ENCODE data around the gene KAZN. TPM values are rescaled to one million over a fixed set of nuclear protein-coding genes. Genes with fewer than 3 reads are reported as not detected.

Gene KAZN
- total and polyA plus RNA-seq, 9 donors: 10.1 to 56.4 (median 27.9) TPM

GRCh38 chr1:14682941-14683621, 84.6 kb downstream of the KAZN start:
- H3K4me1 ChIP-seq (ENCODE audit: insufficient read depth): no peaks in the 10 kb centered on the region
- TF ChIP-seq POLR2A (IDR thresholded peaks at IDR 0.05) (no peak), CTCF (IDR thresholded peaks at IDR 0.05) (no peak), EP300 (IDR thresholded peaks at IDR 0.05) (no peak)
- H3K27ac ChIP-seq: no peak overlapping the region
- H3K9me3 ChIP-seq: no peaks in the 10 kb centered on the region
- H3K36me3 ChIP-seq: no peaks in the 10 kb centered on the region
- no peaks in the 10 kb centered on the region for H3K27me3 ChIP-seq
- no peak for DNase-seq
- intact Hi-C loops (cut with DNase I): no loop called here
- no peak overlapping the region for H3K4me3 ChIP-seq
- 24 to 30% (median 25%) methylated on average over 15 of the region's 15 CpGs for WGBS, 3 donors

- no peaks in the 10 kb centered on the region for H3K27me3 ChIP-seq
- no peaks in the 10 kb centered on the region for H3K9me3 ChIP-seq
- H3K36me3 ChIP-seq: no peaks in the 10 kb centered on the region
- intact Hi-C loops (cut with DNase I): no loop called here
- H3K4me1 ChIP-seq (ENCODE audit: insufficient read depth): no peaks in the 10 kb centered on the region
- WGBS, 3 donors: 89 to 97% (median 92%) methylated on average over 3 of the region's 3 CpGs
- TF ChIP-seq EP300 (IDR thresholded peaks at IDR 0.05) (no peak), CTCF (IDR thresholded peaks at IDR 0.05) (no peak), POLR2A (IDR thresholded peaks at IDR 0.05) (no peak)
- no peak for DNase-seq
- no peak overlapping the region for H3K4me3 ChIP-seq
- no peak overlapping the region for H3K27ac ChIP-seq
Measured at GRCh38 chr1:14685078-14685477, 86.6 kb downstream of the KAZN start.

- intact Hi-C loops (cut with DNase I): no loop called here
- 76 to 80% (median 77%) methylated on average over 4 of the region's 4 CpGs for WGBS, 3 donors
- Histone ChIP-seq H3K9me3 (no peaks in the 10 kb centered on the region), H3K4me1 (ENCODE audit: insufficient read depth) (no peaks in the 10 kb centered on the region), H3K36me3 (no peaks in the 10 kb centered on the region), H3K27ac (no peak overlapping the region), H3K4me3 (no peak overlapping the region), H3K27me3 (no peaks in the 10 kb centered on the region)
- DNase-seq: no peak
- TF ChIP-seq POLR2A (IDR thresholded peaks at IDR 0.05): no peak
- TF ChIP-seq EP300 (IDR thresholded peaks at IDR 0.05): no peak
- no peak for TF ChIP-seq CTCF (IDR thresholded peaks at IDR 0.05)
Measured at GRCh38 chr1:14686701-14687100, 88.2 kb downstream of the KAZN start.

GRCh38 chr1:14687147-14687546, 88.7 kb downstream of the KAZN start:
- intact Hi-C loops (cut with DNase I): no loop called here
- Histone ChIP-seq H3K36me3 (no peaks in the 10 kb centered on the region), H3K27ac (no peak overlapping the region), H3K4me1 (ENCODE audit: insufficient read depth) (no peaks in the 10 kb centered on the region), H3K27me3 (no peaks in the 10 kb centered on the region), H3K9me3 (no peaks in the 10 kb centered on the region), H3K4me3 (no peak overlapping the region)
- TF ChIP-seq CTCF (IDR thresholded peaks at IDR 0.05): no peak
- TF ChIP-seq POLR2A (IDR thresholded peaks at IDR 0.05): no peak
- no peak for TF ChIP-seq EP300 (IDR thresholded peaks at IDR 0.05)
- 84 to 89% (median 85%) methylated on average over 4 of the region's 4 CpGs for WGBS, 3 donors
- no peak for DNase-seq
